MM.1S (cell line): ENCODE data around the gene WDR37.

ENCODE experiments used
- EZH2 ChIP-seq: fragments of 300-600 bp; sonication (generic); optimal IDR thresholded peaks from 2 replicates; pipeline ENCODE3; 2017; ENCODE audit warnings: low read depth, mild to moderate bottlenecking, antibody characterized with exemption, low read length, mixed read lengths
- EZH2phosphoT487 ChIP-seq: fragments of 300-600 bp; sonication (generic); IDR thresholded peaks from 2 replicates; pipeline ENCODE4 v1.6.1; 2018; ENCODE audit warnings: antibody characterized with exemption, low read length
- TF ChIP-seq, protein P1 (sequence below): fragments of 300-600 bp; sonication (generic); IDR thresholded peaks from 2 replicates; pipeline ENCODE4 v1.5.1; 2016; ENCODE audit warnings: antibody characterized with exemption, low read length, mixed read lengths

DNA sequence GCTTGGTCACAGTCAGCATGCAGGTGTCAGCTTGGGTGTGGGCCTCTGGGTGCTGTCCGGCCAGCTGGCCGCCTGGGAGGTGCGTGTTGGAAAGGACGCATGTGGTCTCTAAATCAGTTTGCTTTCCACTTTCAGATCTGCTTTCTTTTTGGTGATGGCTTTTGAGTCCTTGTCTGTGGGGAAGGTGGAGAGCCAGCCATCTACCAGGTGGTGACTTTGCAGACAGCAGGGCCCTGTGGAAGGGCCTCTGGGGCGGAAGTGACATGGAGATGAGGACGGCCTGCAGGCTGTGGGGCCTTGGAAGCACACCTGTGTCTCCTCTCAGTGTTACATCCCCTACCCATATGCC, 59.4 kb downstream of the WDR37 start:
- TF ChIP-seq, protein P1, sequence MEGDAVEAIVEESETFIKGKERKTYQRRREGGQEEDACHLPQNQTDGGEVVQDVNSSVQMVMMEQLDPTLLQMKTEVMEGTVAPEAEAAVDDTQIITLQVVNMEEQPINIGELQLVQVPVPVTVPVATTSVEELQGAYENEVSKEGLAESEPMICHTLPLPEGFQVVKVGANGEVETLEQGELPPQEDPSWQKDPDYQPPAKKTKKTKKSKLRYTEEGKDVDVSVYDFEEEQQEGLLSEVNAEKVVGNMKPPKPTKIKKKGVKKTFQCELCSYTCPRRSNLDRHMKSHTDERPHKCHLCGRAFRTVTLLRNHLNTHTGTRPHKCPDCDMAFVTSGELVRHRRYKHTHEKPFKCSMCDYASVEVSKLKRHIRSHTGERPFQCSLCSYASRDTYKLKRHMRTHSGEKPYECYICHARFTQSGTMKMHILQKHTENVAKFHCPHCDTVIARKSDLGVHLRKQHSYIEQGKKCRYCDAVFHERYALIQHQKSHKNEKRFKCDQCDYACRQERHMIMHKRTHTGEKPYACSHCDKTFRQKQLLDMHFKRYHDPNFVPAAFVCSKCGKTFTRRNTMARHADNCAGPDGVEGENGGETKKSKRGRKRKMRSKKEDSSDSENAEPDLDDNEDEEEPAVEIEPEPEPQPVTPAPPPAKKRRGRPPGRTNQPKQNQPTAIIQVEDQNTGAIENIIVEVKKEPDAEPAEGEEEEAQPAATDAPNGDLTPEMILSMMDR: no peak
- TF ChIP-seq EZH2phosphoT487 (no peak), EZH2 (no peak)
